ENCODE data around the gene AGPAT4. TPM values are rescaled to one million over a fixed set of nuclear protein-coding genes. Genes with fewer than 3 reads are reported as not detected.

The AGPAT4 gene
- total and polyA plus RNA-seq, 2 donors (not counting 3 experiments of a cell fraction or from before 2014, with no cell fraction given) = 10.2 to 15.2 TPM

- no peak overlapping the region for H3K4me2 ChIP-seq (ENCODE audit: insufficient read depth, low read length)
- no peaks in the 10 kb centered on the region for H3K4me1 ChIP-seq (ENCODE audit: control insufficient read depth, extremely low read depth, insufficient read depth, low read length)
- no peaks in the 10 kb centered on the region for H4K20me1 ChIP-seq (replicated peaks; ENCODE audit: control insufficient read depth, extremely low read depth, insufficient read depth, low read length)
- no peak overlapping the region for H2AFZ ChIP-seq (ENCODE audit: low read depth, low read length)
- TF ChIP-seq MYC (IDR thresholded peaks at IDR 0.05; ENCODE audit: low read depth, low read length) = no peak
- TF ChIP-seq FOS (IDR thresholded peaks at IDR 0.05; ENCODE audit: borderline replicate concordance, insufficient read depth, low read length) = no peak
- TF ChIP-seq GATA2 (IDR thresholded peaks at IDR 0.05; ENCODE audit: insufficient read depth, insufficient read length, low read depth, low read length) = no peak
- TF ChIP-seq POLR2AphosphoS5 (IDR thresholded peaks at IDR 0.05; ENCODE audit: insufficient read depth, low read depth, low read length) = no peak
- TF ChIP-seq, protein P1, sequence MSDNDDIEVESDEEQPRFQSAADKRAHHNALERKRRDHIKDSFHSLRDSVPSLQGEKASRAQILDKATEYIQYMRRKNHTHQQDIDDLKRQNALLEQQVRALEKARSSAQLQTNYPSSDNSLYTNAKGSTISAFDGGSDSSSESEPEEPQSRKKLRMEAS (IDR thresholded peaks at IDR 0.05; ENCODE audit: insufficient read depth, insufficient read length) = no peak
- TF ChIP-seq EZH2 (IDR thresholded peaks at IDR 0.05; ENCODE audit: borderline replicate concordance, low read depth, low read length, severe bottlenecking) = no peak
- no peak for TF ChIP-seq JUN (IDR thresholded peaks at IDR 0.05; ENCODE audit: borderline replicate concordance, insufficient read depth, insufficient read length, low read depth)
- TF ChIP-seq, protein P2, sequence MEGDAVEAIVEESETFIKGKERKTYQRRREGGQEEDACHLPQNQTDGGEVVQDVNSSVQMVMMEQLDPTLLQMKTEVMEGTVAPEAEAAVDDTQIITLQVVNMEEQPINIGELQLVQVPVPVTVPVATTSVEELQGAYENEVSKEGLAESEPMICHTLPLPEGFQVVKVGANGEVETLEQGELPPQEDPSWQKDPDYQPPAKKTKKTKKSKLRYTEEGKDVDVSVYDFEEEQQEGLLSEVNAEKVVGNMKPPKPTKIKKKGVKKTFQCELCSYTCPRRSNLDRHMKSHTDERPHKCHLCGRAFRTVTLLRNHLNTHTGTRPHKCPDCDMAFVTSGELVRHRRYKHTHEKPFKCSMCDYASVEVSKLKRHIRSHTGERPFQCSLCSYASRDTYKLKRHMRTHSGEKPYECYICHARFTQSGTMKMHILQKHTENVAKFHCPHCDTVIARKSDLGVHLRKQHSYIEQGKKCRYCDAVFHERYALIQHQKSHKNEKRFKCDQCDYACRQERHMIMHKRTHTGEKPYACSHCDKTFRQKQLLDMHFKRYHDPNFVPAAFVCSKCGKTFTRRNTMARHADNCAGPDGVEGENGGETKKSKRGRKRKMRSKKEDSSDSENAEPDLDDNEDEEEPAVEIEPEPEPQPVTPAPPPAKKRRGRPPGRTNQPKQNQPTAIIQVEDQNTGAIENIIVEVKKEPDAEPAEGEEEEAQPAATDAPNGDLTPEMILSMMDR (IDR thresholded peaks at IDR 0.05; ENCODE audit: extremely low read depth in 1 of 2, insufficient read depth in 1 of 2, low read depth in 1 of 2, low read length in 2 of 2) = no peak
- no peak for TF ChIP-seq POLR2A (IDR thresholded peaks at IDR 0.05; ENCODE audit: low read depth, low read length)
- H3K27ac ChIP-seq (ENCODE audit: insufficient read depth, low read depth, low read length) = no peak overlapping the region
- H3K9ac ChIP-seq (replicated peaks; ENCODE audit: extremely low read depth, insufficient read depth, low read length) = no peak overlapping the region
- POLR2A ChIA-PET = no interaction called here
- no peaks in the 10 kb centered on the region for H3K9me3 ChIP-seq (replicated peaks; ENCODE audit: control insufficient read depth, insufficient read depth, low read length)
- DNase-seq (ENCODE audit: low read depth, low spot score) (no peak), FAIRE-seq (no peak)
- dilution Hi-C loops (cut with MboI; ENCODE audit: extremely low pct_ligation_motif_present, low sequenced_read_pairs) = no loop called here
- H3K27me3 ChIP-seq (ENCODE audit: control insufficient read depth in 2 of 2, insufficient read depth in 2 of 2, low read length in 2 of 2) = no peaks in the 10 kb centered on the region
- CTCF ChIA-PET = no interaction called here
- intact Hi-C loops (cut with micrococcal nuclease) = no loop called here
- H3K4me3 ChIP-seq (replicated peaks in 1 of 3; ENCODE audit: insufficient read depth in 1 of 3, low read depth in 1 of 3, low read length in 3 of 3) = no peak overlapping the region
- no peaks in the 10 kb centered on the region for H3K9me1 ChIP-seq (replicated peaks; ENCODE audit: control insufficient read depth, extremely low read depth, insufficient read depth, low read length)
- peaks cover 2% of the 10 kb centered on the region for H3K79me2 ChIP-seq (ENCODE audit: control insufficient read depth, insufficient read depth, low read length)
- no peaks in the 10 kb centered on the region for H3K36me3 ChIP-seq (ENCODE audit: control insufficient read depth in 2 of 2, extremely low read depth in 1 of 2, insufficient read depth in 2 of 2, low read length in 2 of 2)
- no TSS peak for BruUV-seq (replicated peaks)
These were observed 28.5 kb downstream of the AGPAT4 start for GRCh38 chr6:161245363-161245762.
